Measurements from ENCODE around the gene USP40.

The USP40 gene

GRCh38 chr2:233498126-233498525 is 68.5 kb downstream of the USP40 start:
- TF ChIP-seq, protein P1, sequence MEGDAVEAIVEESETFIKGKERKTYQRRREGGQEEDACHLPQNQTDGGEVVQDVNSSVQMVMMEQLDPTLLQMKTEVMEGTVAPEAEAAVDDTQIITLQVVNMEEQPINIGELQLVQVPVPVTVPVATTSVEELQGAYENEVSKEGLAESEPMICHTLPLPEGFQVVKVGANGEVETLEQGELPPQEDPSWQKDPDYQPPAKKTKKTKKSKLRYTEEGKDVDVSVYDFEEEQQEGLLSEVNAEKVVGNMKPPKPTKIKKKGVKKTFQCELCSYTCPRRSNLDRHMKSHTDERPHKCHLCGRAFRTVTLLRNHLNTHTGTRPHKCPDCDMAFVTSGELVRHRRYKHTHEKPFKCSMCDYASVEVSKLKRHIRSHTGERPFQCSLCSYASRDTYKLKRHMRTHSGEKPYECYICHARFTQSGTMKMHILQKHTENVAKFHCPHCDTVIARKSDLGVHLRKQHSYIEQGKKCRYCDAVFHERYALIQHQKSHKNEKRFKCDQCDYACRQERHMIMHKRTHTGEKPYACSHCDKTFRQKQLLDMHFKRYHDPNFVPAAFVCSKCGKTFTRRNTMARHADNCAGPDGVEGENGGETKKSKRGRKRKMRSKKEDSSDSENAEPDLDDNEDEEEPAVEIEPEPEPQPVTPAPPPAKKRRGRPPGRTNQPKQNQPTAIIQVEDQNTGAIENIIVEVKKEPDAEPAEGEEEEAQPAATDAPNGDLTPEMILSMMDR (IDR thresholded peaks at IDR 0.05; ENCODE audit: unreplicated experiment in 3 of 3) = no peak
- Mint-ChIP-seq H3K27me3 (ENCODE audit: low read depth) (no peaks in the 10 kb centered on the region), H3K4me3 (no peak overlapping the region), H3K27ac (no peak overlapping the region), H3K9me3 (peaks cover 18% of the 10 kb centered on the region), H3K36me3 (ENCODE audit: low read depth) (peaks cover 71% of the 10 kb centered on the region), H3K4me1 (no peaks in the 10 kb centered on the region)

GRCh38 chr2:233497692-233498091 is 68.9 kb downstream of the USP40 start:
- TF ChIP-seq, protein P1 (IDR thresholded peaks at IDR 0.05; ENCODE audit: unreplicated experiment in 3 of 3) = no peak

DNA sequence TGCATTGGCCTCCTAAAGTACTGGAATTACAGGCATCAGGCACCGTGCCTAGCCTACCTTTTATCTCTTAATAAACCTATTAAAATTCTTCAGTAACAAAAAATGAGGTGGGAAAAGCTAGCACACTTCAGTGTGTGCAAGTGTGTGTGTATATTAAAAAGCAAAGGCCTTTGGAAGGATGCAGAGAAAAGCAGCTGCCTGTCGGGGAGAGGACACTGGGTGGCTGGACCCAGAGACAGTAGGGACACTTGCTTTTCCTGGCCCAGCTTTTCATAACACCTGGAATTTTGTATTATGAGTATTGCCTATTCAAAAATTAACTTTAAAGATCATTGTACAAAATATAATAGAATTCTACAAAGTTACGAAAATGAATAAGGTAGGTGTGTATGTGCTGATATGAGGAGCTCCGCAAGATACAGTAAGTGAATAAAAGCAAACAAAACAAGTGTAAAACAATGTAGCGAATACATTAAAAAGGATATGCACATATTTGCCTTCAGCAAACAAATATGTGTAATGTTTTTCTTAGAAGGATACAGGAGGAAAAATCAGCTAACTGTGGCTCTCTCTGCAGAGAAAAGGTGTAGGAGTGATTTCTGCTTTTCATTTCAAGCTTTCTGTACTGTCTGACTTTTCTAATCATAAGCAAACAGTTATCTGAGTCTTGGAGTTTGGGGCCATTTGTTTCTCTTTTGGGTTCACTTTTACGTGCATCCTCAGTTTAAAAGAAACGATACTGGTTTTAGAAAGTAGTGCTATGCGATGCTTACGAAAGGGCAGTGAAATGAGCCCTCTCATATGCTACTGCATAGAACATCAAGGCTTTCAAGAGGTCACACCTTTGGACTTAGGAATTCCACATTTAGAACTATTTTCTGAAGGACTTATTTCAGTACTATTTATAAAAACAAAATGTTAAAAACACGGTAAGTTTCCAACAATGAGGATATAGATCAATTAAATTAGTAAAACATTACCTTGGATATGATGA is 70.8 kb downstream of the USP40 start:
- no peaks in the 10 kb centered on the region for H3K9me3 Mint-ChIP-seq
- H3K4me1 Mint-ChIP-seq = no peaks in the 10 kb centered on the region
- no peak overlapping the region for H3K4me3 Mint-ChIP-seq
- TF ChIP-seq, protein P1 (IDR thresholded peaks at IDR 0.05; ENCODE audit: unreplicated experiment in 3 of 3) = no peak
- H3K27me3 Mint-ChIP-seq (ENCODE audit: low read depth) = no peaks in the 10 kb centered on the region
- peak overlapping the region in 1 of 3 experiments; percentile 64 for H3K27ac Mint-ChIP-seq
- peaks cover 59% of the 10 kb centered on the region for H3K36me3 Mint-ChIP-seq (ENCODE audit: low read depth)

More at GRCh38 chr2:233497692-233498091, 68.9 kb downstream of the USP40 start:
- Mint-ChIP-seq H3K36me3 (ENCODE audit: low read depth) (peaks cover 70% of the 10 kb centered on the region), H3K4me1 (no peaks in the 10 kb centered on the region), H3K27ac (no peak overlapping the region), H3K4me3 (no peak overlapping the region), H3K9me3 (peaks cover 15% of the 10 kb centered on the region), H3K27me3 (ENCODE audit: low read depth) (no peaks in the 10 kb centered on the region)

GRCh38 chr2:233492751-233493150 is 73.8 kb downstream of the USP40 start:
- Mint-ChIP-seq H3K27me3 (ENCODE audit: low read depth) (no peaks in the 10 kb centered on the region), H3K4me1 (peaks cover 2% of the 10 kb centered on the region), H3K36me3 (ENCODE audit: low read depth) (peaks cover 48% of the 10 kb centered on the region), H3K4me3 (no peak overlapping the region), H3K27ac (no peak overlapping the region), H3K9me3 (no peaks in the 10 kb centered on the region)
- TF ChIP-seq, protein P1 (IDR thresholded peaks at IDR 0.05; ENCODE audit: unreplicated experiment in 3 of 3) = no peak

- TF ChIP-seq, protein P1 (IDR thresholded peaks at IDR 0.05; ENCODE audit: unreplicated experiment in 3 of 3) = no peak
- no peak overlapping the region for H3K27ac Mint-ChIP-seq
- no peak overlapping the region for H3K4me3 Mint-ChIP-seq
- H3K4me1 Mint-ChIP-seq = peaks cover 9% of the 10 kb centered on the region
- H3K9me3 Mint-ChIP-seq = no peaks in the 10 kb centered on the region
- peaks cover 43% of the 10 kb centered on the region for H3K36me3 Mint-ChIP-seq (ENCODE audit: low read depth)
- no peaks in the 10 kb centered on the region for H3K27me3 Mint-ChIP-seq (ENCODE audit: low read depth)
These were observed 74.5 kb downstream of the USP40 start for GRCh38 chr2:233492078-233492477.
